GM19240 (cell line): ENCODE results near the gene C11orf97.
"Not testable (repeated sequence)": the region's sequence is repeated elsewhere in the genome, so short reads cannot be mapped to it uniquely, and the experiment has no call there.

Experiments used
- DNase-seq: peaks from one replicate; pipeline ENCODE4 v3.0.0; 2011; ENCODE audit warnings: low spot score; ENCODE audit not compliant: insufficient read length

The C11orf97 gene

DNA sequence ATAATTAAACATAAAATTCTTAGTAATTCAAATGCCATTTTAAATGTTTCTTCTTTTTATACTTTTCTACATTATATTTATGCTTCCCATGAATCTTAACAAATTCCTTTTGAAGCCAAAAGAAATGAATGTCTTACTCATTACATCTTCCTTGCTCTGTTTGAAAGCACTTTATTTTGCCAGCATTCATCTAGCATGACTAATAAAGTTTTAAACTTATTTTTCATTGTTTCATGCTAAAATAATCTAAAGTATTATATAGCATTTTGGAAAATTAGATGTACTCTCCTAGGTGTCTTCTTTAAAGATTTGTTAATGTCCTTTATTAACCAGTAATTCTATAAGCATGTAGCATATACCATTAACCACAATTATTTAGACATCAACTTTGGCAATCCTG is 45.2 kb downstream of the C11orf97 start:
- DNase-seq, result no peak

DNA sequence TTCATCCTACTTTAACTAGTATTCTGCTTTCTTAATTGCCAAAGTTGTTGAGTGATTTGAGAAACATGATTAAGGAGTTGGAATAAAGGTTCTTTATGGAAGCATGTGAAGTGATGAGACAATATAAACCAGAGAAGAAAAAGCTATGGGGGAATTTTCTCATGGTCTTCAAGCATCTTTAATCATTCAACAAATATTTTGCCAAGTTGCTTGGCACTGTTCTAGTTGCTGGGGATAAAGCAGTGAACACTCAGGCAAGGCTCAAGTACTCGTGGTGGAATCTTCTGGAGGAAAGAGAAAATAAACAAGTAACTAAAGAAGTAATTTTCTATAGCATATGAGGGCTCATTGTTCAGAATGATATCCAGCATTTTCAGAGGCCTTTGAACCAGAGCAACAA is 45.7 kb downstream of the C11orf97 start:
- no peak for DNase-seq

DNA sequence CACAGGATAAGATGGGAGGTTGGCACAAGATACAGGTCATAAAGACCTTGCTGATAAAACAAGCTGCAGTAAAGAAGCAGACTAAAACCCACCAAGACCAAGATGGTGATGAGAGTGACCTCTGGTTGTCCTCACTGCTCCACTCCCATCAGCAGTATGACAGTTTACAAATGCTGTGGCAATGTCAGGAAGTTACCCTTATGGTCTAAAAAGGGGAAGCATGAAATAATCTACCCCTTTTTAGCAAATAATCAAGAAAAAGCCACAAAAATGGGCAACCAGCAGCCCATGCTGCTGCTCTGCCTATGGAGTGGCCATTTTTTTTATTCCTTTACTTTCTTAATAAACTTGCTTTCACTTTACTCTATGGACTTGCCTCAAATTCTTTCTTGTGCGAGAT is 46.2 kb downstream of the C11orf97 start:
- DNase-seq, result no peak

DNA sequence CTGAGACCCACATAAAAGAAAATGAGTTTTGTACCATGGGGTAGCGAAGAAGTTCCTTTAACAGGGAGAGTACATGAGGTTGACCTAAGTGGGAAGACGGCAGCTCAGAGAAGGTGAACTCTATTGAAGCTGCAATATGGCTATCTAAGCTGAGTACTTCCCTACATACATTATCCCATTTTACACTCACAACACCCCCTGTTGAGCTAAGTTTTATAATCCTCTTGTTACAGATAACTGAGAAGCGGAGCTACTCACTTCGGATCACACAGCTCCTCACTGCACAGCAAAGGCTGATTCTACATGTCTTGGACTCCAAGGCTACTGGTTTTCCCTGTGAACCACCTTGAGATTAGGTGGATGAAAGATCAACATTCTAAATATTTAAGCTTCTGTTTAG is 46.7 kb downstream of the C11orf97 start:
- no peak for DNase-seq

DNA sequence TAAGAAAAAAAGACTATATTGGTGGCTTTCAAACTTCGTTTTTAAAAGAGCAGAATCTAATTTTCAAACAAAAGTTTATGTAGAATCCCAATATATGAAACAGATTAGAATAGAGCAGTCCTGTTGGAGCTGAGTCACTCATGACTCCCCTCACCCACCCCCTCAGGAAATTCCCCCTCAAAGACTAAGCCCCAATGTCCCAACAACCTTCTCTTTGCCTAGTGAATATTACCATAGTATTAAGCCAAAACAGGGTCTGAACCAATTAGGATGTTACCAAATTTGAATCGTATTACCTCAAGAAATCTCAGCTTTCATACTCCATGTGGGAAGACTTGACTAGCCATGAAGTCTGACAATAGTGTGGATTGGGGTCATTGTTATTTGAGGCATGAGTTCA is 47.1 kb downstream of the C11orf97 start:
- no peak for DNase-seq

DNA sequence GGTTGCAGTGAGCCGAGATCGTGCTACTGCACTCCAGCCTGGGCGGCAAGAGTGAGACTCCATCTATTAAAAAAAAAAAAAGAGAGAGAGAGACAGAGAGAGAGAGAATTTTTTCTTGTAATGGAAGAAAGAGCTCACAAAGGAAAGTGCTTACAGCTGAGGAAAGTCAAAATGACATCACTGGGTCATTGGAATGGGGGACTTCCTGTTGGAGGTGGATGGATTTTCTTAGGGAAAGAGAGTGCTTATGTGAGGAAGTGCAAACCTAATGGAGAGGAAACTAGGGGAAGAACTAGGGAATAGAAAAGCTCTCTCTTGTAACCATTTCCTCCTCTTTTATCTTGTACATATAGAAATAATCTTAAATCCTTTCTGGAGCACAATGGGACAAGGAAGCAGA is 48.6 kb downstream of the C11orf97 start:
- no peak for DNase-seq

DNA sequence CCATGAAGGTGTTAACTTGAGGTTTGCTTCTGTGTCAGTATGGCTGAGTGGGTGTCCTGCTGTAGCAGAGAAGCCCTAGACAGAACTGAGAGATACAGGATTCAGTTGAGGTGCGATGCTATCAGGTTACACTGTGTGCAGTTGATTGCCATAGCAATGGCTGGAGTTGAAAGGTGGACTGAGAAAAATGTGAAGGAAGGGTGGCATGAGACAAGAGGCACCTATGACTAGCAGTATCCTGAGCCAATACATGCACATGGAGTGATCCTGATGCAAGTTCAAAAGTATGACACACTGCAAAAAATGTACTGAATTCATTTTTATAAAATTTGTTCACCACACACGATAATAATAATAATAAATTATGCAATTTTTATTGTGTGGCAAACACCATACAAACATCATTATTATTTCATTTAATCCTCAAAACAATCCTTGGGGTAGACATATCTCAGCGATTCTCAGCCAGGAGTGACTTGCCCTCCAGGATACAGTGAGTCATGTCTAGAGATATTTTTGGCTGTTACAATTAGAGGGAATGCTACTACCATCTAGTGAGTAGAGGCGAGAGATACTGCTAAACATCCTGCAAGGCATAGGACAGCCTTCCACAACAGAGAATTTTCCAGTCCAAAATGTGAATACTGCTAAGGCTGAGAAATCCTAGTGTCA is 51.1 kb downstream of the C11orf97 start:
- no peak for DNase-seq

DNA sequence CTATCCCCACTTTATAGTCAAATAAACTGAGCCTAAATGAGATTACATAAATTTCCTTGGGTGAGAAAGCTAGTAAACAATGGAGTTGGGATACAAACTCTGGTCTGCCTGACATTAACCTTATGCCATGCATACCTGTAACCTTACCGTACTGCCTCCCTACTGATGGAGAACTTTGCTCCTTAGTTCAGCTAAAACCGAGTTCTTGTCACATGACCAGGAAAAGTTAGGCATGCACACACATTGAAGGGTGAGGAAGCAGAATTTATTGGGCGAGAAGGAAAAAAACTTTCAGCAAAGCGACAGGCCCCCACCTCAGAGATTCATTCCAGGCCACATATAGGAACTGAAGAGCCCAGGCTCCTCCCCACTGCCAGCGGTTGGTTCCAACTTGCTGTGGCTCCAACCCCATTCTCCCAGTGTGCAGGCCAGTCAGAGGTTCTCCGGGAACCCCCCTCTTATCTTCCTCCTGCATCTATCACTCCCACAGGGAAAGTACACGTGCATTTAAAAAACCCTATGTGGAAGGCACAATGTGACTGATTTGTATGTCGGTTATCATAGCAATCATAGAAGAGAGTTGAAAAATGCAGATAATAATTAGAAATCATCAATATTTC is 51.7 kb downstream of the C11orf97 start:
- DNase-seq, result no peak

DNA sequence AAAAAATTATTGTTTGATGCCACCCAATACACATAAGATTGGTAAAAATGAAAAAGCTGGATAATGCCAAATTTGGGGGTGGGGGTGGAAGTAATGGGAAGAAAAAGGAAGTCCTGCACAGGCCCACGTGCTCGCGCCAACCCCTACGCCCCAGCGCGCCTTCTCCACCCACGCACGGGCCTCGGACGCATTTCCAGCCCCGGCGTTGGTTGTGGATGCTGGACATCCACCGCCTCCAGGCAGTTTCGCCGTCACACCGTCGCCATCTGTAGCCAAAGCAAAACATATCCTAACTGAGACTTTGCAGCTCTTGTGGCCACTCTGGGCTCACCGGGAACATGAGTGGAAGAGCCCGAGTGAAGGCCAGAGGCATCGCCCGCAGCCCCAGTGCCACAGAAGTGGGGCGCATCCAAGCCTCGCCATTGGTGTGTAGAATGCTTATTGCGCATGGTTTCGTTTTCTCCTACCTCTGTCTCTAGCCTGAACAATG is 55.0 kb downstream of the C11orf97 start, which contains the start of gene PIWIL4:
Gene PIWIL4, plus strand, starts transcription at position 188 of the 490 bp plus-strand sequence. Its CDS starts 151 bp downstream, at position 339.
- DNase-seq, result no peak

DNA sequence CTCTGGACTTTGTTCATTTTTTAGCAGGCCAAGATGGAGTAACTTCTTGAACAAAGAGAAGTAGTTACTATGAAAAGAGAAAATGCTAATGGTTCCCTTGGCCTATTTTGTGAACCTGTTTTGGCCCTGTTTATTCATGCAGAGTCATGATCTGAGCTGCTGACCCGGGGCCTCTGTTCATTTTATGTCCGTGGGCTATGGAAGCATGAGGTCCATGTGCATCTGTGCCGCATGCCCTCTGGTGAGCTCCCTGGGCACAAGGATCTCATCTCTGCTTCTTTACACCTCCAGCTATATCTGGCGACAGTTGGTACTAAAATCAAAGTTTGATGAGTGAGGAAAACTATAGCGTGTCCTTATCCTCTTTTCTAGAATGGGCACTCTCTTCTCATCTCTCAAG is 55.9 kb downstream of the C11orf97 start:
- no peak for DNase-seq

DNA sequence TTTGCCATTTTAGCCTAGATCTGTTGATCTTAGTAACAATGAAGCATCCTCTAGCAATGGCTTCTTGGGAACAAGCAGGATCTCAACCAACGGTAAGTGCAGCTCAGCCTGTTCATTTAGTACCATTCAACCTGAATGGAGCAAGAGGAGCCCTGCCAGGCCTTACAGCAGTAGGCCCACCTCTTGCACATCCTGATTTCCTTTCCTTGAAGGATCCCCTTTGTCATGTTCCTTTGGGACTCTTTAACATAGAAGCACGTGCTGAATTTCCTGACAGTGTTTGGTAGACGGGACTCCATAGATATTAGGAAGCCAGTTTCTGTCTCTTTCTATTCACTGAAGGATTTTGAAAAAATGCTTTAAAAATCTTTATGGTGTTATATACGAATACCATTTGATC is 56.5 kb downstream of the C11orf97 start:
- no peak for DNase-seq

DNA sequence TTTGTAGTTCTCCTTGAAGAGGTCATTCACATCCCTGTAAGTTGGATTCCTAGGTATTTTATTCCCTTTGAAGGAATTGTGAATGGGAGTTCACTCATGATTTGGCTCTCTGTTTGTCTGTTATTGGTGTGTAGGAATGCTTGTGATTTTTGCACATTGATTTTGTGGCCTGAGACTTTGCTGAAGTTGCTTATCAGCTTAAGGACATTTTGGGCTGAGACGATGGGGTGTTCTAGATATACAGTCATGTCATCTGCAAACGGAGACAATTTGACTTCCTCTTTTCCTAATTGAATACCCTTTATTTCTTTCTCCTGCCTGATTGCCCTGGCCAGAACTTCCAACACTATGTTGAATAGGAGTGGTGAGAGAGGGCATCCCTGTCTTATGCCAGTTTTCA is 60.7 kb downstream of the C11orf97 start:
- DNase-seq, result not testable (repeated sequence)

DNA sequence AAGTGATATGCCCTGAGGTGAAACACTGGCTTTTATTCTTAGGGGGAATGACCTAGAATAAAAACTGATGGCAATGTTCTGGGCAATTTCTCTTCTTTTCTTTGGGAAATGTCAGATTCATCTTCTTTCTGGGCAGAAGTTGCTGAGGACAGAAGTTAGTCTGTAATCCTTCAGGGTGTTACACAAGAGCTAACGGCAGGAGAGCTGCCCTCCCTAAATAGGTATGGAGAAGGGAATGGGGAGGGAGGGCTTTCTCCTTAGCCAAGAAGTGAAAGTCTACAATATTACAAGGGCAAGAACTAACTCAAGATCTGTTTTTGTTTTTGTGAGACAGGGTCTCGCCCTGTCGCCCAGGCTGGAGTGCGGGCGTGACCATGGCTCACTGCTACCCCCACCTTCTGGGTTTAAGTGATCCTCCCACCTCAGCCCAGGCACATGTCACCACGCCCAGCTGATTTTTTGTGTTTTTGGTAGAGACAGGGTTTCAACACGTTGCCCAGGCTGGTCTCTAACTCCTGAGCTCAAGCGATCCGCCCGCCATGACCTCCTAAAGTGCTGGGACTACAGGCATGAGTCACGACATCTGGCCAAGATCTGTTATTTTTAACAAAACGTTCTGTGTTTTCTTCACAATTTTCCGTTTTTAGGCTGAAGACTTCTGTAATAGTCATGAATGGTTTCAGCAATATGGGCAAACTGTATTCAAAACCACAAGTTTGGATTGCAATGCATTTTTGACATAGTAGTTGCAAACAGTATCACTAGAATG is 62.1 kb downstream of the C11orf97 start:
- DNase-seq, result no peak

DNA sequence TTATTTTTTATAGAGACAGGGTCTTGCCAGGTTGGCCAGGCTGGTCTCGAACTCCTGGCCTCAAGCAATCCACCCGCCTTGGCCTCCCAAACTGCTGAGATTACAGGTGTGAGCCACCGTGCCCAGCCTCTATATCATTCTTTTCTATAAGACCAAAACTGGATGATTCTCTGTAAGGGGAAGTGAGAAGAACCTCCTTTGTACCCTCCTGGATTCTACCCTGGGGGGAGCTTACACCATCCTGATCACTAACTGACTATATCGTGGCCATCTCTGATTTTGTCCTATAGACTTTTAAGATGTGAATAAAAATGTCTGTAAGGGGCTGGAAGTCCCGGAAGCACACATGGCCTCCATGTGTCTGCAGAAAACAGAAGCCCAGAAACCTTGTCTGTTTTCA is 64.0 kb downstream of the C11orf97 start:
- DNase-seq, result no peak

DNA sequence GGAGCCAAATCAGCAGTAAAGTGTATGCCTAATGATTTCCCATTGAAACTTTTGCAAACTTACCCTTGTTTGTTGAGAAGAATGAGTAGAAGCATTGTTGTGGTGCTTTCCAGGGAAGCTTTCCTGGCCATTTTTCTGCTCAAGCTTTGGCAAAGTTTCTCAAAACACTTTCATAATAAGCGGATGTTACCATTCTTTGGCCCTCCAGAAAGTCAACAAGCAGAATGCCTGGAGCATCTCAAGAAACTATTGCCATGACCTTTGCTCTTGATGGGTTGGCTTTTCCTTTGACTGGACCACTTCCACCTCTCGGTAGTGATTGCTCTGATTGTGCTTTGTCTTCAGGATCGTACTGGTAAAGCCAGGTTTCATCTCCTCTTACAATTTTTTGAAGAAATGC is 65.6 kb downstream of the C11orf97 start:
- no peak for DNase-seq
